Central memory CD4-positive, alpha-beta T cell (primary cell): ENCODE results near the gene EPB41L2.
"Not testable (repeated sequence)": the region's sequence is repeated elsewhere in the genome, so short reads cannot be mapped to it uniquely, and the experiment has no call there.

Experiments used
- DNase-seq: peaks from one replicate; pipeline ENCODE4 v3.0.0; 2022
- total RNA-seq, 3 experiments: gene quantifications; one replicate each; lab custom pipeline; 2026; lab: John Stamatoyannopoulos, UW

EPB41L2 gene
- 12.6 to 16.8 (median 14.0) reads per million in 3 experiments for total RNA-seq

GRCh38 chr6:131063028-131063763 lies at the start of gene EPB41L2:
EPB41L2 (minus strand) TSS chr6:131063245; CDS start chr6:130956485, 106,760 bp downstream.
- DNase-seq, result peak; percentile 78

- DNase-seq, result no peak
These were observed 49.2 kb upstream of the EPB41L2 start for GRCh38 chr6:131112249-131112648.

DNA sequence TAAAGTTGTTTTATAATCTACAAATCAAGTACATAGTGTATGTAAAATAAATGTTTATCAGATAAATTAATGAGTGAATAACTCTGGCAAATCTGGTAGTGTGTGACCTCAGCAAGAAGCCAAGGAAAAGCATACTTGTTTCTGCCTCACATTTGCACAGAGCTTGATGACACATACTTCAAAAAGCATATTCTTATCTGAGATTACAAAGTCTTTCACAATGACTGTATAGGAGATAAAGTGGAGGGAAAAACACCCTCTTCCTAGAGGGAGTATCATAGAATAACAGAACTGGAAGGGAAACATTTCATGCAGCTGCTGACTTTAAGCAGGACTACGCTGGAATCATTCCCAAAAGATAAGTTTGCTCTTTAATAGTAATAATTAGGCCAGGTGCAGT lies 44.1 kb upstream of the EPB41L2 start:
- DNase-seq, result no peak

DNA sequence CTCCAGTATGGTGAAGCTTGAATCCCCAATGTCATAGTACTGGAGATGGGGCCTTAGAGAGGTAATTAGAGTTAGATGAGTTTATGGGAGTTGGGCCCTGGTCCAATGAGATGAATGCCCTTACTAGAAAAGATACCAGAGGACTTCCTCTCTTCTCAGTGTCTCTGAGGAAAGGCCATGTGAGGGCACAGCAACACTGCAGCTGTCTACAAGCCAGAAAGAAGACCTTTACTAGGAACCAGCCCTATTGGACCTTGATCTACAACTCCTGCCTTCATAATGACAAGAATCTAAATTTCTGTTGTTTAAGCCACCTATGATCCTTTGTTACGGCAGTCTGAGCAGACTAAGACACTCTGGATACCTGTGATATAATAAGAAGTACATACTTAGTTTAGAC lies 40.9 kb upstream of the EPB41L2 start:
- no peak for DNase-seq

GRCh38 chr6:131103296-131103695 lies 40.3 kb upstream of the EPB41L2 start:
- DNase-seq, result no peak

DNA sequence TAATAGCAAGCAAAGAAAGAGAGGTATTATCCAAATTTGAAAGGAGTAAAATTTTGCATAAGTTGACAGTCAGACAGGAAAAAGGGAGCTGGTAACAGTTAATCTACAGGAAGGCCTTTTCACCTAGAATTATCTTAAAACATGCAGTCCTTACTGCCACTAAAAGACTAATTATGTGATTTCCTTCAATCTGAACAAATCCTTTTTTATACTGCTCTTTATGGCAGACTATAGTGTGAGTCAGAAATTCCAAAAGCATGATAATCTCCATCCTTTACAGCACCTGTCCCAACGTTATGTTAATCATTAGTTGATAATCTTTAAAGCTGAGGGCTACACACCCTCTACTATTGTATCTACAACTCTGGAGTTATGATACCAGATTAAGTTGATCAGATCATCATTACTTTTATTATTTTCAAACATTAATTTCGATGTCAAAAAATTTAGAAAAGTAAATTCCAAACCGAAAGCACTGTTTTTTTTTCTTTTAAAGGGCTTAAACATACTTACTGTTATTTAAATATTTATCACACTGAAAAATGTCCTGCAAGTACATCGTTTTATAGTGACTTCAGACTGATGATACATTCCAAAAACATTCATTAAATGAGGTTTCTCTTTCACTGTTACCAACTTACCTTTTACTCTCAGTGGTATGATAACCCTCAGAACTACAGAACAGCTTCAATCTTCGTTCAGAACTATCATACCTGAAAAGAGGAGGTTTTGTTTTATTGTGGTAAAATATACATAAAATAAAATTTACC lies 39.1 kb upstream of the EPB41L2 start:
- DNase-seq, result no peak

DNA sequence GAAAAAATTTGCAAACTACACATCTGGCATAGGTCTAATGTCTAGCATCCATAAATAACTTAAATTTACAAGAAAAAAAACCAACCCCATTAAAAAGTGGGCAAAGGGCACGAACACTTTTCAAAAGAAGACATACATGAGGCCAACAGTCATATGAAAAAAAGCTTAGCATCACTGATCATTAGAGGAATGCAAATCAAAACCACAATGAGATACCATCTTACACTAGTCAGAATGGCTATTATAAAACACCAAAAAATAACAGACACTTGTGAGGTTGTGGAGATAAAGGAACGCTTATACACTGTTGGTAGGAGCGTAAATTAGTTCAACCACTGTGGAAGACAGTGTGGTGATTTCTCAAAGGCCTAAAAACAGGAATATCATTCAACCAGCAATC lies 33.7 kb upstream of the EPB41L2 start:
- no peak for DNase-seq

- DNase-seq, result no peak
These were observed 30.3 kb upstream of the EPB41L2 start for GRCh38 chr6:131093334-131093733.

GRCh38 chr6:131091944-131092343 lies 28.9 kb upstream of the EPB41L2 start:
- DNase-seq, result not testable (repeated sequence)

GRCh38 chr6:131090339-131090738 lies 27.3 kb upstream of the EPB41L2 start:
- DNase-seq, result not testable (repeated sequence)

DNA sequence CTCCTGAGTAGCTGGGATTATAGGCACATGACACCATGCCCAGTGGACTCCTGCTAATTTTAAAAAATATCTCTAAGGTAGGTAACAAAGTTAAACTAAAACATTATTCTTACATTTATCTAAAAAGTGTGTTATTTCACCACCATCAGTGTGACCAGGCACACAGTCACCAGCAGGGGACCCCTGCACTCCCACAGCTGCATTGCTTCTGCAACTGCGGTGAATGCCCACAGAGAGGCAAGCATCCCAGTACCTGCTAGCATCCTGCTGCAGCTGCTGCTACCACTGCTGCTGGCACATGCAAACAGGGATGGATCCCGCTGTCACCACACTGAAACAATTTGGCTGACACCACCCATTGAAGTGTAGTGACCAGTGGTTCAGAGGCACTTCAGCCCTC lies 21.9 kb upstream of the EPB41L2 start:
- DNase-seq, result no peak

- DNase-seq, result no peak
These were observed 20.6 kb upstream of the EPB41L2 start for GRCh38 chr6:131083687-131084086.

- no peak for DNase-seq
These were observed 19.3 kb upstream of the EPB41L2 start for GRCh38 chr6:131082335-131082734.

DNA sequence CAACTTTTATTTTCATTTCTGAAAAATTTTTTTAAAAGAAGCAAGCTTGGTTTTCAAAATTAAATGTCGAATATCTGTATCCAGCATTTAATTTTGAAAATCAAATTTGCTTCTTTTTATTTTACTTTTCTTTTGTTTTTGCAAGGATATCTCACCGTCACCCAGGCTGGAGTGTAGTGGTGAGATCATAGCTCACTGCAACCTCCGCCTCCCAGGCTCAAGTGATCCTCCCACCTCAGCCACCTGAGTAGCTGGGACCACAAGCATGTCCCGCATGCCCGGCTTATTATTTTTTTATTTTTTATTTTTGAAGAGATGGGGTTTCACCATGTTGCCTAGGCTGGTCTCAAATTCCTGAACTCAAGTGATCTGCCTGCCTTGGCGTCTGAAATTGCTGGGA lies 17.0 kb upstream of the EPB41L2 start:
- DNase-seq, result no peak

GRCh38 chr6:131073577-131073976 lies 10.5 kb upstream of the EPB41L2 start:
- no peak for DNase-seq

GRCh38 chr6:131070061-131070460 lies 7.0 kb upstream of the EPB41L2 start:
- no peak for DNase-seq

GRCh38 chr6:131068165-131068564 lies 5.1 kb upstream of the EPB41L2 start:
- DNase-seq, result no peak

DNA sequence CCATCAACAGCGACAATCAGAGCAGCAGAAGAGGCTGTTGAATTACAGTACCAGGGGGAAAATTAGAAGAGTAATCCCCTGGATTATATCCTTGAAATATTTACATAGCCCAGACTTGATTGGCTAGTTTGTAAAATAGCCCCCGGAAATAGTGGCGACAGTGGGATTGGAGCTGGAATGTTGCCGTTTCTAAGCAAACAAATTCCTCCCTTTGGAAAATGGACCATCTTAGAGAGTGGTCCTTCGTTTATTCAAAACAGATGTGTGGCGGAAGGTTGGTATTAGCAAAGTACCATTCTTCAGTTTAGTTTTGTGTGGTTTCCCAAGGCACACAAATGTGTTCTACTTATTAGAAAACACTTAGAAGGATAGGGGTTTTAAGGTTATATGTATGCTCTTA lies 4.5 kb upstream of the EPB41L2 start:
- no peak for DNase-seq

GRCh38 chr6:131065824-131066171 lies 2.8 kb upstream of the EPB41L2 start:
- no peak for DNase-seq

GRCh38 chr6:131065112-131065823 lies 2.2 kb upstream of the EPB41L2 start:
- DNase-seq, result no peak

GRCh38 chr6:131063764-131064272 lies 773 bp upstream of the EPB41L2 start:
- DNase-seq, result peak; percentile 7

GRCh38 chr6:131062241-131063027 lies 611 bp downstream of the EPB41L2 start:
- peak; percentile 20 for DNase-seq

GRCh38 chr6:131061751-131062119 lies 1.3 kb downstream of the EPB41L2 start:
- no peak for DNase-seq
